Urinary bladder (tissue), 4 donors: ENCODE results near the gene CAPSL. TPM values are rescaled to one million over a fixed set of nuclear protein-coding genes. Genes with fewer than 3 reads are reported as not detected.
"Not testable (repeated sequence)": the region's sequence is repeated elsewhere in the genome, so short reads cannot be mapped to it uniquely, and the experiment has no call there.

Source experiments
- DNase-seq: peaks from one replicate; pipeline ENCODE4 v3.0.0-alpha.2; 2015; ENCODE audit errors: extremely low spot score
- H3K27ac ChIP-seq: one replicate; pipeline ENCODE4 v1.5.1; 2013; ENCODE audit warnings: low read depth, mild to moderate bottlenecking, moderate library complexity
- H3K36me3 ChIP-seq: one replicate; pipeline ENCODE4 v1.6.1; 2013; ENCODE audit warnings: mild to moderate bottlenecking, moderate library complexity; ENCODE audit not compliant: insufficient read depth
- H3K4me1 ChIP-seq: one replicate; pipeline ENCODE4 v1.6.1; 2013; ENCODE audit warnings: mild to moderate bottlenecking, moderate library complexity; ENCODE audit not compliant: insufficient read depth
- H3K4me3 ChIP-seq: one replicate; pipeline ENCODE4 v1.5.1; 2013; ENCODE audit warnings: low read depth, low read length
- WGBS: extraction: QIAGEN DNeasy Blood & Tissue Kit; methylation state at CpG from one replicate; pipeline ENCODE4 v1.1.7; 2013; 5-methylcytosine and 5-hydroxymethylcytosine counted together
- polyA plus RNA-seq: library from polyadenylated mRNA; stranded (reverse); fragments of 200-250 nt; gene quantifications from one replicate; pipeline ENCODE4 v1.2.3, GENCODE V29; 2013
- total RNA-seq: library from RNA; depleted of rRNA; stranded (reverse); fragments of >200 nt; gene quantifications from one replicate; pipeline ENCODE4 v1.2.3, GENCODE V29; 2014
- donor health status: healthy with polysubstance abuse.
- donor health status: healthy.

Gene CAPSL
- total and polyA plus RNA-seq, 2 donors = not detected

GRCh38 chr5:35877655-35878054 lies 60.8 kb downstream of the CAPSL start:
- Histone ChIP-seq H3K27ac (no peak overlapping the region), H3K36me3 (no peaks in the 10 kb centered on the region), H3K4me3 (no peak overlapping the region), H3K4me1 (no peaks in the 10 kb centered on the region)
- no peak for DNase-seq
- WGBS = 91% methylated on average over 2 of the region's 2 CpGs

- Histone ChIP-seq H3K4me1 (no peaks in the 10 kb centered on the region), H3K4me3 (no peak overlapping the region), H3K27ac (no peak overlapping the region), H3K36me3 (no peaks in the 10 kb centered on the region)
- whole genome bisulfite sequencing = 56% methylated on average over 3 of the region's 3 CpGs
- no peak for DNase-seq
Observed at GRCh38 chr5:35876922-35877321, 61.5 kb downstream of the CAPSL start.

DNA sequence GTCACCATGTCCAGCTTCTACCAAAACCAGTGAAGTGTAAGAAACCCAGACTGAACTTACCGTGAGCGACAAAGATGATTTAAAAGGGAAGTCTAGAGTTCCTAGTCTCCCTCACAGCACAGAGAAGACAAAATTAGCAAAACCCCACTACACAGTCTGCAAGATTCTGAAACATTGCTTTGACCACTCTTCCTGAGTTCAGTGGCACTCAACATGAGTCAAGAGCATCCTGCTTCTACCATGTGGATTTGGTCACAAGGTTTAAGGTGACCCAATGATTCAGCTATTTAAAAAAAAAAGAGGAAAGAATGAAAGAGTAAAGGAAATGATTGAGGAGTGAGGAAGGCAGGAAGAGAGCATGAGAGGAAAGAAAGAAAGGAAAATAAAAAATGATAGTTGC lies 62.0 kb downstream of the CAPSL start:
- no peak for DNase-seq
- WGBS = 85% methylated on average over 2 of the region's 2 CpGs
- no peaks in the 10 kb centered on the region for H3K4me1 ChIP-seq
- no peaks in the 10 kb centered on the region for H3K36me3 ChIP-seq
- no peak overlapping the region for H3K27ac ChIP-seq
- no peak overlapping the region for H3K4me3 ChIP-seq

DNA sequence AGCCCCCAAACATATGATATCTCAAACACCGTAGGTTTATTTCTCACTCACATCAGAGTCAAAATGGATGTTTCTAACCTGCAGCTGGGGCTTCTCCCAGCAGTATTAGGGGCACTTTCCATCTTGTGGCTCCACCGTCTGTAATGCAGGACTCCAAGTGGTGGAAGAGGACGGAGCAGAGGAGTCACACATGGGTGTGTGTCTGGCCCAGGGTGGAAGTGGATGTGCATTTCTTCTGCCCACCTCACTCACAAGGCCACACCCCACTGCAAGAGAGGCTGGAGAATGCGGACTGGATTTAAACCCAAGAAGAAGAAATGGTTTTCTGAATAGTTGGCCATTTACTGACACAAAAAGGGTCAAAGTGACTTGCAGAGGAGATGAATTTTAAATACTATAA lies 67.8 kb downstream of the CAPSL start:
- H3K4me3 ChIP-seq = no peak overlapping the region
- H3K4me1 ChIP-seq = no peaks in the 10 kb centered on the region
- DNase-seq = no peak
- no peak overlapping the region for H3K27ac ChIP-seq
- H3K36me3 ChIP-seq = no peaks in the 10 kb centered on the region
- WGBS = 93% methylated on average over 4 of the region's 4 CpGs

- no peaks in the 10 kb centered on the region for H3K36me3 ChIP-seq
- H3K4me1 ChIP-seq = no peaks in the 10 kb centered on the region
- no peak overlapping the region for H3K27ac ChIP-seq
- no peak for DNase-seq
- no peak overlapping the region for H3K4me3 ChIP-seq
- WGBS = 56% methylated on average over 5 of the region's 5 CpGs
Observed at GRCh38 chr5:35869685-35870277, 68.6 kb downstream of the CAPSL start.

- Histone ChIP-seq H3K27ac (no peak overlapping the region), H3K4me3 (no peak overlapping the region), H3K4me1 (no peaks in the 10 kb centered on the region), H3K36me3 (no peaks in the 10 kb centered on the region)
- WGBS = 88% methylated on average over 4 of the region's 4 CpGs
- no peak for DNase-seq
Observed at GRCh38 chr5:35867998-35868397, 70.4 kb downstream of the CAPSL start.

- 70% methylated on average over 3 of the region's 3 CpGs for WGBS
- Histone ChIP-seq H3K4me1 (no peaks in the 10 kb centered on the region), H3K36me3 (no peaks in the 10 kb centered on the region), H3K27ac (no peak overlapping the region), H3K4me3 (peak overlapping the region; percentile 0)
- DNase-seq = no peak
Observed at GRCh38 chr5:35863159-35863558, 75.3 kb downstream of the CAPSL start.

GRCh38 chr5:35862126-35862525 lies 76.3 kb downstream of the CAPSL start:
- Histone ChIP-seq H3K27ac (no peak overlapping the region), H3K36me3 (no peaks in the 10 kb centered on the region), H3K4me1 (no peaks in the 10 kb centered on the region), H3K4me3 (no peak overlapping the region)
- no peak for DNase-seq
- 70% methylated on average over 2 of the region's 2 CpGs for WGBS

DNA sequence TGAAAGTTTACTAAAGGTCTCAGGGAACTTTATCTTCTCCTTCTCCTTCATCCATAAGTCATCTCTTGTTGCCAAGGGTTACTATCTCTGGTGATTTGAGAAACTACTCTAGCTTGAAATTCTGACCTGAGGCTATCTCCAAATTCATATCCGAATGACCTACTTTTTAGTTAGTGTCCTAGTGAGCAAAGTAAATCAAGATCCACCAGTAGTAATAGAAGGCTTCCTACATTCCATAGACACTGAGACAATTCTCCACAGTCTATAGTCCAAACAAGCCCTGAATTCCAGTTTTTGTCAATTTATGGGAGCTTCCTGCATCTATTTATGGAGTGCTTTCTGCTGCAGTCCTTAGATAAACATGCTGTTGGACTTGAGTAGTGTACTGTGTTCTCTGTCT lies 76.7 kb downstream of the CAPSL start:
- no peaks in the 10 kb centered on the region for H3K36me3 ChIP-seq
- WGBS = 64% methylated on average over 1 of the region's 1 CpG
- DNase-seq = no peak

GRCh38 chr5:35860686-35861085 lies 77.7 kb downstream of the CAPSL start:
- DNase-seq = no peak
- H3K4me3 ChIP-seq = peak overlapping the region; percentile 20
- no peak overlapping the region for H3K27ac ChIP-seq
- 96% methylated on average over 1 of the region's 1 CpG for WGBS
- H3K36me3 ChIP-seq = no peaks in the 10 kb centered on the region
- no peaks in the 10 kb centered on the region for H3K4me1 ChIP-seq

More for the DNA sequence above, 76.7 kb downstream of the CAPSL start:
- Histone ChIP-seq H3K27ac (no peak overlapping the region), H3K4me3 (no peak overlapping the region), H3K4me1 (no peaks in the 10 kb centered on the region)

GRCh38 chr5:35859101-35859661 lies 79.2 kb downstream of the CAPSL start:
- Histone ChIP-seq H3K4me3 (peak overlapping the region; percentile 33), H3K27ac (no peak overlapping the region), H3K4me1 (no peaks in the 10 kb centered on the region), H3K36me3 (no peaks in the 10 kb centered on the region)
- no peak for DNase-seq
- 55% methylated on average over 3 of the region's 3 CpGs for WGBS

- DNase-seq = no peak
- no peak overlapping the region for H3K27ac ChIP-seq
- peak overlapping the region; percentile 29 for H3K4me3 ChIP-seq
- H3K4me1 ChIP-seq = no peaks in the 10 kb centered on the region
- WGBS = 34% methylated on average over 2 of the region's 2 CpGs
- no peaks in the 10 kb centered on the region for H3K36me3 ChIP-seq
Observed at GRCh38 chr5:35857606-35858205, 80.7 kb downstream of the CAPSL start.

GRCh38 chr5:35856765-35857351 lies 81.6 kb downstream of the CAPSL start, which contains the start of gene IL7R:
TSS of gene IL7R (plus strand) at chr5:35856891. CDS start at chr5:35856978, 87 bp downstream.
- no peaks in the 10 kb centered on the region for H3K4me1 ChIP-seq
- H3K4me3 ChIP-seq = peak within 1 kb of the TSS; percentile 29
- DNase-seq = no peak
- no peak within 1 kb of the TSS for H3K27ac ChIP-seq
- WGBS = 13% methylated on average over 1 of the region's 1 CpG
- no peaks in the 10 kb centered on the region for H3K36me3 ChIP-seq

GRCh38 chr5:35856186-35856764 lies 82.1 kb downstream of the CAPSL start:
- not testable (repeated sequence) for H3K27ac ChIP-seq, DNase-seq, H3K4me1 ChIP-seq, H3K36me3 ChIP-seq
- H3K4me3 ChIP-seq = peak overlapping the region; percentile 14
- WGBS = 97% methylated on average over 5 of the region's 5 CpGs
